Measurements from ENCODE around the gene BLNK. TPM values are rescaled to one million over a fixed set of nuclear protein-coding genes. Genes with fewer than 3 reads are reported as not detected.

Gene BLNK
- total RNA-seq, 6 experiments from 2014 or later = not detected

- H3K4me3 Mint-ChIP-seq = no peak overlapping the region
- peaks cover 3% of the 10 kb centered on the region for H3K27me3 Mint-ChIP-seq (ENCODE audit: insufficient read depth)
- H3K27ac Mint-ChIP-seq = no peak overlapping the region
- no peaks in the 10 kb centered on the region for H3K36me3 Mint-ChIP-seq (ENCODE audit: low read depth)
- H3K4me1 Mint-ChIP-seq (ENCODE audit: low read depth) = no peaks in the 10 kb centered on the region
- no peak for TF ChIP-seq CTCF (IDR thresholded peaks at IDR 0.05)
- no peaks in the 10 kb centered on the region for H3K9me3 Mint-ChIP-seq
- DNase-seq = no peak
Measured at GRCh38 chr10:96261132-96261531, 10.2 kb downstream of the BLNK start.

- TF ChIP-seq CTCF (IDR thresholded peaks at IDR 0.05) = no peak
- peaks cover 4% of the 10 kb centered on the region for H3K27me3 Mint-ChIP-seq (ENCODE audit: insufficient read depth)
- no peak overlapping the region for H3K27ac Mint-ChIP-seq
- no peak for DNase-seq
- no peaks in the 10 kb centered on the region for H3K9me3 Mint-ChIP-seq
- no peak overlapping the region for H3K4me3 Mint-ChIP-seq
- H3K36me3 Mint-ChIP-seq (ENCODE audit: low read depth) = no peaks in the 10 kb centered on the region
- H3K4me1 Mint-ChIP-seq (ENCODE audit: low read depth) = no peaks in the 10 kb centered on the region
Measured at GRCh38 chr10:96260014-96260413, 11.4 kb downstream of the BLNK start.

DNA sequence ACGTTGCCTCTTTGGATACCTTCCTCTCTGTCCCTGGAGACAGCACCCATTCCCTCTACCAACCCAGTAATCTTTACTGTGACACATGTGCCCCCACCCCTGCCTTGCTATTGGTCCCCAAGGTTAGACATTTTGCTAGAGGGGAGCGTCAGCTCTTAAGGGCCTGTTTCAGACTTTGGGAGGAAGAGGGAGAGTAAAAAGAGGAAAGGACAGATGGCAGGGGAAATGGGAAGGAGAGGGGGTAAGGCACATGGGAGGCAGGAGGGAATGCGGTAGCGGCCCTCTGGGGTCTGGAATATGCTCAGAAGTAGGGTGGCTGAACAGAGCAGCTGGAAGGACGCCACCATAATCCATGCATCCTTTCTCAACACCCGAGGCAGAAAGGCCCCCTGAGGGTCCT lies 12.2 kb downstream of the BLNK start:
- H3K27me3 Mint-ChIP-seq (ENCODE audit: insufficient read depth) = peaks cover 6% of the 10 kb centered on the region

GRCh38 chr10:96257944-96258343 lies 13.4 kb downstream of the BLNK start:
- Mint-ChIP-seq H3K27ac (no peak overlapping the region), H3K4me1 (ENCODE audit: low read depth) (no peaks in the 10 kb centered on the region), H3K36me3 (ENCODE audit: low read depth) (no peaks in the 10 kb centered on the region), H3K9me3 (no peaks in the 10 kb centered on the region), H3K27me3 (ENCODE audit: insufficient read depth) (peaks cover 6% of the 10 kb centered on the region), H3K4me3 (no peak overlapping the region)
- DNase-seq = no peak
- no peak for TF ChIP-seq CTCF (IDR thresholded peaks at IDR 0.05)

More for the DNA sequence above, 12.2 kb downstream of the BLNK start:
- Mint-ChIP-seq H3K4me3 (no peak overlapping the region), H3K9me3 (no peaks in the 10 kb centered on the region), H3K36me3 (ENCODE audit: low read depth) (no peaks in the 10 kb centered on the region), H3K27ac (no peak overlapping the region), H3K4me1 (ENCODE audit: low read depth) (no peaks in the 10 kb centered on the region)
- no peak for TF ChIP-seq CTCF (IDR thresholded peaks at IDR 0.05)
- no peak for DNase-seq

DNA sequence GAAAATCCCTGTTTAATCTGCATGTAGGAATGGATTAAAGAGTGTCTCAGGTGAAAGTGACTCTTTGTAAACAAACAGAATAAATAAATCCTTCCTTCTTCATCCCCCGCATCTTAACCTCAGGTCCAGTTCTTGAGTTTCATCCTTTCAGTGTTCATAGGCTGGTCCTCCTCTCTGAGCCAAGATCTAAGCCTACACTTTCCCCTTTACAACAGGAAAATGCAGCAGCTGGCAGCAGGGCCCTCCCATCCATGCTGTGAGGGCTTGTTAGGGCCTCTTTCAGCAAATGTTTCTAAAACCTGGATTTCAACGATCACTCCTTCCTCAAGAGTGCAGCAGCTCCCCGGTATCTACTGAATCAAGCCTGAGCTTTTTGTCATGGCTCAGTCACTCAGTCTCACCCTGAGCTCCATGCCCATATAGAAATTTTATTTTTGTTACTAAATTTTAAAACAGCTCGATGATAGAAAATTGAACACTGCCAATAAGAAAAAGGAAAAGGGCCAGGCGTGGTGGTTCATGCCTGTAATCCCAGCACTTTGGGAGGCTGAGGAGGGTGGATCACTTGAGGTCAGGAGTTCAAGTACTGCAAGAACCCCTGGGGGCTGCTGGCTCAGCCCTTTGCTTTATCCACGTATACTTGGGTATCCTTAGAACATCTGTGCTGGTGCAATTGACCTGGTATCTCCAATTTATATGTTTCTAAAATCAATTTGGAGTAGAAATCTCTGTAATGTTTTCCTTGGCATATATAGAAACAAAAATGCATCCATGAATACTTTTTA lies 15.6 kb downstream of the BLNK start:
- TF ChIP-seq CTCF (IDR thresholded peaks at IDR 0.05) = no peak
- no peak overlapping the region for H3K27ac Mint-ChIP-seq
- H3K36me3 Mint-ChIP-seq (ENCODE audit: low read depth) = no peaks in the 10 kb centered on the region

More for the DNA sequence above, 15.6 kb downstream of the BLNK start:
- peaks cover 6% of the 10 kb centered on the region for H3K27me3 Mint-ChIP-seq (ENCODE audit: insufficient read depth)
- no peak for DNase-seq
- no peak overlapping the region for H3K4me3 Mint-ChIP-seq
- H3K9me3 Mint-ChIP-seq = no peaks in the 10 kb centered on the region
- H3K4me1 Mint-ChIP-seq (ENCODE audit: low read depth) = no peaks in the 10 kb centered on the region
